Measurements from ENCODE around the gene GATA6. TPM values are rescaled to one million over a fixed set of nuclear protein-coding genes. Genes with fewer than 3 reads are reported as not detected.

GATA6 gene
- total RNA-seq, 2 donors from 2014 or later: 106 to 158 TPM

DNA sequence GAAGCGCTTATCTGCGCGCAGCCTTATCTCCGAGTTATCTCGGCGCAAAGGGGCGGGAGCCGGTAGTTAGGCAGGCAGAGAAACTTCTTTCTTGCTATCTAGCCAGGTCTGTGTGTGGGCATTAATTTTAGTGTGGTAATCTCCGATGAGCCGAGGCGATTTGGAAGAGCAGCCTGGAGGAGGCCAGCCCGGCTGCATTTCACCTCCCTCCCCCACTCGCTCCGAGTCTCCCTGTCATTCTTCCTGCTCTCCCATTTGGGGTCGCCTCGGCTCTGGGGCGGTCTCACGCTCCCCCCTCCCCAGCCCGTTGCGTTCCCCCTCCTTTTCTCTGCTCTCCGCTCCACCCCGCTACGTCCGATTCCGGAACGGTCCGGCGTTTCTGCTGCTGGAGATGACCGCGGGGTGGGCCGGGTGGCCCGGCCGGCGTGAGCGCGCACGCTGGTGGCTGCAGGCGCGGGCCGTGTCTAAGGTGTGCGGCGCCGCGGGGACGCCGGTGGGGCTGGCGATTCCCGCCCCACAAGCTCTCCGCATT, 566 bp downstream of the GATA6 start:
- Mint-ChIP-seq H3K4me1 (peaks cover 14% of the 10 kb centered on the region), H3K27ac (peak overlapping the region; percentile 98), H3K27me3 (ENCODE audit: insufficient read depth) (peaks cover 73% of the 10 kb centered on the region), H3K9me3 (no peaks in the 10 kb centered on the region), H3K36me3 (ENCODE audit: low read depth) (peaks cover 60% of the 10 kb centered on the region), H3K4me3 (peak overlapping the region; percentile 98)
- TF ChIP-seq, protein P1, sequence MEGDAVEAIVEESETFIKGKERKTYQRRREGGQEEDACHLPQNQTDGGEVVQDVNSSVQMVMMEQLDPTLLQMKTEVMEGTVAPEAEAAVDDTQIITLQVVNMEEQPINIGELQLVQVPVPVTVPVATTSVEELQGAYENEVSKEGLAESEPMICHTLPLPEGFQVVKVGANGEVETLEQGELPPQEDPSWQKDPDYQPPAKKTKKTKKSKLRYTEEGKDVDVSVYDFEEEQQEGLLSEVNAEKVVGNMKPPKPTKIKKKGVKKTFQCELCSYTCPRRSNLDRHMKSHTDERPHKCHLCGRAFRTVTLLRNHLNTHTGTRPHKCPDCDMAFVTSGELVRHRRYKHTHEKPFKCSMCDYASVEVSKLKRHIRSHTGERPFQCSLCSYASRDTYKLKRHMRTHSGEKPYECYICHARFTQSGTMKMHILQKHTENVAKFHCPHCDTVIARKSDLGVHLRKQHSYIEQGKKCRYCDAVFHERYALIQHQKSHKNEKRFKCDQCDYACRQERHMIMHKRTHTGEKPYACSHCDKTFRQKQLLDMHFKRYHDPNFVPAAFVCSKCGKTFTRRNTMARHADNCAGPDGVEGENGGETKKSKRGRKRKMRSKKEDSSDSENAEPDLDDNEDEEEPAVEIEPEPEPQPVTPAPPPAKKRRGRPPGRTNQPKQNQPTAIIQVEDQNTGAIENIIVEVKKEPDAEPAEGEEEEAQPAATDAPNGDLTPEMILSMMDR (conservative IDR thresholded peaks at IDR 0.05): no peak
- Histone ChIP-seq H3K4me1 (ENCODE audit: control insufficient read depth, insufficient read depth, low read length) (no peaks in the 10 kb centered on the region), H3K9ac (ENCODE audit: extremely low read depth, low read length, poor library complexity, severe bottlenecking) (peak overlapping the region; percentile 99), H3K4me3 (ENCODE audit: low read length) (peak overlapping the region; percentile 100), H3K36me3 (ENCODE audit: control insufficient read depth, insufficient read depth, low read length) (peaks cover 62% of the 10 kb centered on the region), H3K27me3 (ENCODE audit: control insufficient read depth, insufficient read depth, low read length, poor library complexity, severe bottlenecking) (peaks cover 41% of the 10 kb centered on the region), H3K9me3 (ENCODE audit: control insufficient read depth, low read length) (peaks cover 6% of the 10 kb centered on the region), H3K27ac (ENCODE audit: low read depth, low read length) (no peak overlapping the region)
- peak; percentile 74 for DNase-seq
- WGBS, 2 experiments (ENCODE audit: insufficient coverage in 1 of 2, insufficient read length in 1 of 2): 0% methylated on average over 18 to 49 of the region's 49 CpGs

DNA sequence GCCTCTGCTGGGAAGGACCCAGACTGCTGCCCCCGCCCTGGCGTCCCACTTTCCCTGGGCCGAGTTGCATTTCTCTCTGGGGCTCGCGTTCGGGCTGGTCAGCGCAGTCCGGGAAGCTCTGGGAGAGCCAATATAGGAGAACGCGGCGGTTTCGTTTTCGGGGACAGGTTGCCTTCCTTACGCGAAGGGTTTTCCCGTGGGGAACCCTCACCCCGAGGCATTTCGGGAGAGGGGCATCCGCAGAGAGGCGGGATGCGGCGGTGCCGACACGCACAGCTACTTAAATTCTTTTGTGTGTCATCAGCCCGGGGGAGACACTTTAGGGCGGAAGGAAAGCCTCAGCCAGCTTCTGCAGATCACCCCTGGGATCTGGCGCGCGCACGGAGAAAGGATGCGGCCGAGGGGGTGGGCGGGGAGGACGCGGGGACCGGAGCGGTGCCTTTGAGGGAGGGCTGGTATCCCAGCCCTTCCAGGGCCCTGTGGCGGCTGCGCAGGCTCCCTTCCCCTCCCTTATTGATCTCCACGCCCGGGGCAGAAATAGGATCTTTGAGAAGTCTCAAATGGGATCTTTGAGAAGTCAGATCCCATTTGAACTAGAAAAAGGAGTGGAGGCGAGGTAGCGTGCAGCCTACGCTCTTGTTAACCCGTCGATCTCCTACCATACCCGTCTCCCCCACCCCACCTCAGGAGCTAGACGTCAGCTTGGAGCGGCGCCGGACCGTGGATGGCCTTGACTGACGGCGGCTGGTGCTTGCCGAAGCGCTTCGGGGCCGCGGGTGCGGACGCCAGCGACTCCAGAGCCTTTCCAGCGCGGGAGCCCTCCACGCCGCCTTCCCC, 1.2 kb downstream of the GATA6 start:
- H3K36me3 Mint-ChIP-seq (ENCODE audit: low read depth): peaks cover 64% of the 10 kb centered on the region
- DNase-seq: peak; percentile 80
- H3K4me3 ChIP-seq (ENCODE audit: low read length): peak overlapping the region; percentile 100
- H3K27ac ChIP-seq (ENCODE audit: low read depth, low read length): no peak overlapping the region
- H3K36me3 ChIP-seq (ENCODE audit: control insufficient read depth, insufficient read depth, low read length): peaks cover 69% of the 10 kb centered on the region
- H3K9me3 ChIP-seq (ENCODE audit: control insufficient read depth, low read length): peaks cover 6% of the 10 kb centered on the region
- H3K9me3 Mint-ChIP-seq: no peaks in the 10 kb centered on the region
- H3K27me3 Mint-ChIP-seq (ENCODE audit: insufficient read depth): peaks cover 77% of the 10 kb centered on the region
- H3K27ac Mint-ChIP-seq: peak overlapping the region; percentile 98
- TF ChIP-seq, protein P1 (conservative IDR thresholded peaks at IDR 0.05): no peak
- H3K4me1 Mint-ChIP-seq: peaks cover 17% of the 10 kb centered on the region
- 0 to 1% methylated on average over 30 to 66 of the region's 66 CpGs for WGBS, 2 experiments (ENCODE audit: insufficient coverage in 1 of 2, insufficient read length in 1 of 2)
- peaks cover 47% of the 10 kb centered on the region for H3K27me3 ChIP-seq (ENCODE audit: control insufficient read depth, insufficient read depth, low read length, poor library complexity, severe bottlenecking)
- peak overlapping the region; percentile 99 for H3K9ac ChIP-seq (ENCODE audit: extremely low read depth, low read length, poor library complexity, severe bottlenecking)
- H3K4me3 Mint-ChIP-seq: peak overlapping the region; percentile 98
- no peaks in the 10 kb centered on the region for H3K4me1 ChIP-seq (ENCODE audit: control insufficient read depth, insufficient read depth, low read length)

- Histone ChIP-seq H3K27ac (ENCODE audit: low read depth, low read length) (no peak overlapping the region), H3K9me3 (ENCODE audit: control insufficient read depth, low read length) (peaks cover 6% of the 10 kb centered on the region), H3K36me3 (ENCODE audit: control insufficient read depth, insufficient read depth, low read length) (peaks cover 73% of the 10 kb centered on the region), H3K4me1 (ENCODE audit: control insufficient read depth, insufficient read depth, low read length) (no peaks in the 10 kb centered on the region), H3K27me3 (ENCODE audit: control insufficient read depth, insufficient read depth, low read length, poor library complexity, severe bottlenecking) (peaks cover 48% of the 10 kb centered on the region), H3K4me3 (ENCODE audit: low read length) (peak overlapping the region; percentile 100), H3K9ac (ENCODE audit: extremely low read depth, low read length, poor library complexity, severe bottlenecking) (peak overlapping the region; percentile 99)
- Mint-ChIP-seq H3K4me1 (peaks cover 21% of the 10 kb centered on the region), H3K4me3 (peak overlapping the region; percentile 98), H3K27me3 (ENCODE audit: insufficient read depth) (peaks cover 74% of the 10 kb centered on the region), H3K27ac (no peak overlapping the region), H3K36me3 (ENCODE audit: low read depth) (peaks cover 65% of the 10 kb centered on the region), H3K9me3 (no peaks in the 10 kb centered on the region)
- peak; percentile 77 for DNase-seq
- TF ChIP-seq, protein P1 (conservative IDR thresholded peaks at IDR 0.05): no peak
- WGBS, 2 experiments (ENCODE audit: insufficient coverage in 1 of 2, insufficient read length in 1 of 2): 0% methylated on average over 2 to 109 of the region's 120 CpGs
Observed at GRCh38 chr18:22171258-22172119, 2.1 kb downstream of the GATA6 start.

Data from endodermal cell (in vitro differentiated cells).